DMS114 treated with DMSO at 0.1 percent for 48 hours (cell line): Measurements from ENCODE around the gene SRSF12.
"Not testable (repeated sequence)": the region's sequence is repeated elsewhere in the genome, so short reads cannot be mapped to it uniquely, and the experiment has no call there.

Experiments
- DNase-seq: peaks from one replicate; lab custom pipeline; 2025; ENCODE audit not compliant: unreplicated experiment; lab: John Stamatoyannopoulos, UW

The SRSF12 gene

GRCh38 chr6:89073014-89073620 lies 44.8 kb downstream of the SRSF12 start:
- no peak for DNase-seq

GRCh38 chr6:89071036-89071435 lies 46.8 kb downstream of the SRSF12 start:
- no peak for DNase-seq

- DNase-seq, result no peak
Measured at GRCh38 chr6:89069536-89070163, 48.2 kb downstream of the SRSF12 start.

GRCh38 chr6:89068695-89069094 lies 49.2 kb downstream of the SRSF12 start:
- DNase-seq, result no peak

- DNase-seq, result no peak
Measured at GRCh38 chr6:89067796-89068195, 50.1 kb downstream of the SRSF12 start.

- no peak for DNase-seq
Measured at GRCh38 chr6:89066940-89067646, 50.8 kb downstream of the SRSF12 start.

GRCh38 chr6:89066121-89066520 lies 51.8 kb downstream of the SRSF12 start:
- not testable (repeated sequence) for DNase-seq

- not testable (repeated sequence) for DNase-seq
Measured at GRCh38 chr6:89064931-89065330, 52.9 kb downstream of the SRSF12 start.

GRCh38 chr6:89063881-89064280 lies 54.0 kb downstream of the SRSF12 start:
- DNase-seq, result no peak

- DNase-seq, result no peak
Measured at GRCh38 chr6:89059227-89059626, 58.6 kb downstream of the SRSF12 start.

GRCh38 chr6:89058627-89059026 lies 59.2 kb downstream of the SRSF12 start:
- no peak for DNase-seq

GRCh38 chr6:89057759-89058158 lies 60.1 kb downstream of the SRSF12 start:
- no peak for DNase-seq

GRCh38 chr6:89054208-89054607 lies 63.7 kb downstream of the SRSF12 start:
- no peak for DNase-seq

- DNase-seq, result no peak
Measured at GRCh38 chr6:89051676-89052075, 66.2 kb downstream of the SRSF12 start.

GRCh38 chr6:89050697-89051096 lies 67.2 kb downstream of the SRSF12 start:
- no peak for DNase-seq

GRCh38 chr6:89050155-89050554 lies 67.7 kb downstream of the SRSF12 start:
- no peak for DNase-seq

GRCh38 chr6:89048985-89049384 lies 68.9 kb downstream of the SRSF12 start:
- no peak for DNase-seq

- no peak for DNase-seq
Measured at GRCh38 chr6:89048288-89048923, 69.5 kb downstream of the SRSF12 start.

GRCh38 chr6:89047473-89047872 lies 70.4 kb downstream of the SRSF12 start:
- DNase-seq, result no peak
